SIG-M5 (cell line): Measurements from ENCODE around the gene CDCP2.

Experiments
- DNase-seq: peaks from one replicate; lab custom pipeline; 2025; lab: John Stamatoyannopoulos, UW

The CDCP2 gene

GRCh38 chr1:54091666-54092065 is 61.1 kb downstream of the CDCP2 start:
- no peak for DNase-seq

DNA sequence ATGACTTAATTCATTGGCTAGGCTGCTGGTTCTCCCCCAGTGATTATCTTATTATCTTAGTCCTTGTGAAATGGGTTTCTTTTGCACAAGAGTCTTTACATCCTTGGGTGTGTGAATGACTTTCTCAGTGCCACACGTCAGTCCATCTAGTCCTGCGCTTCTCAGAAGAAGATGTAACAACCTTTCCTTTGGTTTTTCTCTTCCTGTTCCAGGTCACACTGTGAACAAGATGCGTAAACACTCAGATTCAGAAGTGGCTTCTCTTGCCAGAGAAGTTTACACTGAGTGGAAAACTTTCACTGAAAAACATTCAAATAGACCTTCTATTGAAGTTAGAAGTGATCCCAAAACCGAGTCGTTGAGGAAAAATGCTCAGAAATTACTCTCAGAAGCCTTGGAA is 64.4 kb downstream of the CDCP2 start:
- no peak for DNase-seq

- no peak for DNase-seq
Observed at GRCh38 chr1:54086754-54087153, 66.0 kb downstream of the CDCP2 start.

- DNase-seq = no peak
Observed at GRCh38 chr1:54084794-54085193, 68.0 kb downstream of the CDCP2 start.
